HG03469 (cell line): Measurements from ENCODE around the gene TM4SF20.
"Not testable (repeated sequence)": the region's sequence is repeated elsewhere in the genome, so short reads cannot be mapped to it uniquely, and the experiment has no call there.

ENCODE experiments used
- ATAC-seq: cut with Tn5 transposase; IDR thresholded peaks from one replicate; pipeline ENCODE4 v1.9.1; 2021; ENCODE audit warnings: mild to moderate bottlenecking, moderate library complexity, moderate number of reproducible peaks; ENCODE audit not compliant: unreplicated experiment

Gene TM4SF20

DNA sequence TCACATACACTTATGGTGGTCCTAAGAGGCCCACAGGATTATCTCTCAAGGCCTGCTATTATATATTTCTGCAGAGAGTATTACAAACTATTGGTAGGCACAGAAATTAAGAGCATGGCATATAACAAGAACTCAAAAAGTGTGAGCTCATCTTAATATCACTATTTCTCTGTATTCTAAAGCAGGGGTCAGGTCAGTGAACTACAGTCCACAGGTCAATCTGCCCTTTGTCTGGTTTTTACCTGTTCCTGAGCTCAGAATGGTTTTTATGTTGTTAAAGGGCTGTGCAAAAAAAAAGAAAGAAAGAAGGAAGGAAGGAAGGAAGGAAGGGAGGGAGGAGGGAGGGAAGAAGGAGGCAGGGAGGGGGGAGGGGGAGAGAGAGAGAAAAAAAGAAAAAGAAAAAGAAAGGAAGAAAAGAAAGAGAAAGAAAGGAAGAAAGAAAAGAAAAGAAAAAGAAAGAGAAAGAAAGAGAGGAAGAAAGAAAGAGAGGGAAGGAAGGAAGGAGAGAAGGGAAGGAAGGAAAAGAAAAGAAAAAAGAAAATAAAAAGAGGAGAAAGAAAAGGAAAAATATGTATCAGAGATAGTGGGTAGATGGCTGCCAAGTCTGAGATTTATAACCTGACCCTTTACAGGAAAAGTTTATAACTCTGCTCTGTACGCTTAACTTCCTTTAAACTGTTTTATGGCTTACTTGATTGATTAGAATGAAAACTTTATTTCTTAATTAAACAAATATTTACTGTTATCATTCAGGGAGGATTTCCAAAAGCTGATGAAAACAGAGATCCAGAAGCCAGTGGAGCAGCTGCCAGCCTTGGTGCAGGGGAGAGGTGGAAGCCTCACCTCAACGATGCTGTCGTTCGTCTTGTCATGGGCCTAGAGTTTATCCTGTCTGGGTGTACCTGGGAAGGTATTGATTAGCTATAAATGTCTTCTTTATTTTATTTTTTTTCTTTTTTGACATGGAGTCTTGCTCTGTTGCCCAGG lies 19.9 kb upstream of the TM4SF20 start:
- no peak for ATAC-seq

DNA sequence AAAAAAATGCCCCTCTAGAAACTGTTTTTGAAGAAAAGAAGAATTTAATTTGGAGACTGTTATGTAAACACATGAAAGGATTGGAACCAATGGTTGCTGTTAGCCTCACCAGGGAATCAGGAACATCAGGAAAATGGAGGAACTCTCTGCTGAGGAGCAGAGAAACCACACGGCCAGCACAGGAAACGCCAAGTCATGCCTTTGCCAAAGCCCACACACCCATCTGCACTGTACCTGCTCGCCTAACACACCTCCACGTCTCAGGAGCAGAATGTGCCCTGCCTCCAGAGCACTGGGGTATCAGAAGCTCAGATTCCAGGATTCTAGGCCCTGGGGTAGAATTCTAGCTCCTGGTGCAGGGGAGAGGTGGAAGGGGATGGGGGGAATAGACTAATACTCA lies 18.5 kb upstream of the TM4SF20 start:
- no peak for ATAC-seq

DNA sequence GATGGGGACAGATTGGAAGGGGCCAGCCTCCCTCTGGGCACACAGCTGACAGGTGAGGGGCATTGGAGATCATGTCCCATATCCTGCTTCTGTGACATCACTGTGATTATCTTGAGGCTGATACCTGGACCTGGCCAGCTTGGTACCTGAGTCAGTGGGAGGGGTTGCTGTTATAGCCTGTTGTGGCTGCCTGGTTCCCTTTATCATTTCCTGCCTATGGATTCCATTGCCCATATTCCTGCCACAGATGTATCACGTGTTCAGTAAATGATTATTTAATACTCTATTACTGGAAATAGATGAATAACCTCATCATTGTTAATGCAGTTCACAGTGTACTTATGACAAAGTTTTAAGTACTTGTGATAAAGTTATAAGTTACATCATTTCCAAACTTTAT lies 16.4 kb upstream of the TM4SF20 start:
- no peak for ATAC-seq

DNA sequence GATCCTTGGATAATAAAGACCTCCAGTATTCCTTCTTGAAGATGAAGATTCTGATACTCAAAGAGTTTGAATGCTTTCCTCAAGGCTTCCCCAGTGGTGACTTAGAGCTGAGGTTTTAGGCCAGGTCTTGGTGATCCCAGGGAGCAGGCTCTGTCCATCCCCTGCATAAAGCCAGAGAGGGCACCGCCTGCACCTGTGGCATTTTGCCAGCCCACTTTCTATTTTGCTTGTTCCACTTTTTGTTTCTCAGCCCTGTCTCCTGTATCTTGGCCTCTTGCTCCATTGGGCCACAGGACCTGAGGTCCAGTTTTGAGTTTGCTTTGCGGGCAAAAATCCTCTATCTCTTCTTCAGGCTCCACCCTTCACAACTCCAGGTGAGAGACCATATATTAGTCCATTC lies 15.3 kb upstream of the TM4SF20 start:
- ATAC-seq: no peak

DNA sequence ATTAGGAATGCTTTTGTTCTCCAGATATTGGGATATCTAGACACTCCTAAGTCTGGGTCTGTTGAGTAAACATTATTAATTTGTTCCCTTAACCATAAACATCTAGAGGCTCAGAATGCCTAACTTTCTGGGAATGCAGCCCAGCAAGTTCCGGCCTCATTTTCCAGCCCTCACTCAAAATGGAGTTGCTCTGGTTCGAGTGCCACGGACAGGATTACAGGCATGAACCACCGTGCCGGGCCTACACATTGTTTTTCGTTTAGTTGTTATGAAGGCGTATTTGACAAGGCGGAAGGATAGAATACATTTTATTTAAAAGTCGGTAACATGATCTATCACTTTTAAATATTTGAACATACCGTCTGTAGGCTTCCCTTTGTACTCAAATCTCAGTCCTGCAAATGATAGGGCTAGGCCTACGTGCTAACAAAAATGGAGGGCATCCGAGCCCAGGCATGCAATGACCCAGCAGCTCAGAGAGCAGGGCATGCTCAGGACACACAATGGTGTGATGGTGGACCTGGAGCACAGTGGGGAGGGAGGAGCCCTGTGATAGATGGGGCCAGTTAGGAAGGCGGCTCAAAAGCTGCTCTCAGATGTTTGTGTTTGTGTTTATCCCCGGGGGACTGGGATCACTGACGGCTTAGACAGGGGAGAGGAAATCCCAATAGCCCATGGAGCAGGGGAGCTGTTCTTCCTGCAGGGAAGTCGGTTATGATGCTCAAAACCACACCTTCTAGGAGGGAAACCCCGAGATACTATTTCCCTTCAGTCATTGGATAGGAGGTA lies 11.6 kb upstream of the TM4SF20 start:
- ATAC-seq: no peak

DNA sequence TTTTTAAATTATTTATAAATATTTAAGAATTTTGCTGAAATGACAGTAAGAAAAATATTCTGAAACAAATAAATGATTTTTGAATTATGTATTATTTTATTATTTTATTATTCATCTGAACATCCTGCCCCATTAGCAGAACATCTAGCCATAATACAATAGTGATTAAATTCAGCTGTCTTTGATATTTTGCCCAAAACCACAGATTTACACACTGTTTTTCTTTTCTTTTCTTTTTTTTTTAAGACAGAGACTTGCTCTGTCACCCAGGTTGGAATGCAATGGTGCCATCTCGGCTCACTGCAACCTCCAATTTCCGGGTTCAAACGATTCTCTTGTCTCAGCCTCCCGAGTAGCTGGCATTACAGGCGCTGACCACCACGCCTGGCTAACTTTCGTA lies 10.6 kb upstream of the TM4SF20 start:
- no peak for ATAC-seq

DNA sequence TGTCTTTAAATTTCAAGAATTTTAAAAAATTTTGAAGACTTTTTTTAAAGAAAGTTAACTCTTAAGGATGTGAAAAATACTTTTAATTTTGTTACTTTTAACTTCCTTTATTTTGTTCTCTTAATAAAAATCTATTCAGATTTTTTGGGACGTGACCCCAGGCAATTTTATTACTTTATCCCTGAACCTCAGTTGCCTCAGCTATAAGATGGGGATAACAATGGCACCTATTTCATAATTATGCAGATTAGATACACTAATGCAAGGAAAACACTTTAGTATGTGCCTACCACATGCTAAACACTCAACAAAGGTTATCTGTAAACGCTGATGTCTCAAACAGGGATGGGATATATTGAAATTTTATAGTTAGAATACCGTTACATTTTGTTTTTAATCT lies 10.1 kb upstream of the TM4SF20 start:
- ATAC-seq: no peak

DNA sequence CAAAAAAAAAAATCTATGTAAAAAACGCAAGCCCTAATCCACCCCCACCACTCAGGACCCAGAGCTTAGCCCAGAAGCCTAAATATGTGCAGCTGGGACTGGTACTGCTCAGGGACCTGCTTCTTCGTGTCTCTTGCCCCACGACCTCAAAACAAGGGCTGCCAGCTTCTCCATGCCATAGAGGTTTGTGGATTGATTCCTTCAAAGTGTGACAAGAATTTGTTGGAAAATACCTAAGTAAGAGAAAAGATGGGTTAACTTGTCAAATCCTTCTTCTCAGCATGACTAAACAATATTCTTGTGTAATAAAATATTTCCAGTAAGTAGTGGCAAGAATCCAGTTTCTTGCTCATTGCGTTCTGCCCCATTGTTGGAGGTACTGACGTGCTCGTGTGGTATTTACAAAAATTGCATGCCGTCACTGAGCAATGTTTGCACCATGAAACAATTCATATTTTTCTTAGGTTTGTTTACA lies 9.5 kb upstream of the TM4SF20 start:
- ATAC-seq: no peak

DNA sequence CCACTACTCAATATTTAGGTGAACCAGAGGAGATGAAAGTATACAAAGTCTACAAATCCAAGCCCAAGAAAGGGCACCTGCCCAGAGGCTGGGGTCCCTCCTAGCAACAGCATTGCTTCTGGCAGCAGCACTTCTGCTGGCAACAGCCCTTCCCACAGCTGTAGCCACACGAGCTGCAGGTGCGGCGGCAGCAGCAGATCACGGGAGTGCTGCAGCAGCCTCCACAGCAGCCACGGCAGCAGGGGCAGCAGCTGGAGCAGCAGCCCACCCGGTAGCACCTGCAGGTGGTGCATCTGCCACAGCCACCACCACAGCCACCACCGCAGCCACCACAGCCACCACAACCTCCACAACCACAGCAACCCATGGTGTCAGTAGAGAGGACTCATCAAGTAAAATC lies 8.5 kb upstream of the TM4SF20 start, which contains the start of gene SCYGR1:
Gene SCYGR1, minus strand, starts transcription at position 367 of the 400 bp plus-strand sequence. Its CDS starts 0 bp downstream, at position 367.
- ATAC-seq: not testable (repeated sequence)

DNA sequence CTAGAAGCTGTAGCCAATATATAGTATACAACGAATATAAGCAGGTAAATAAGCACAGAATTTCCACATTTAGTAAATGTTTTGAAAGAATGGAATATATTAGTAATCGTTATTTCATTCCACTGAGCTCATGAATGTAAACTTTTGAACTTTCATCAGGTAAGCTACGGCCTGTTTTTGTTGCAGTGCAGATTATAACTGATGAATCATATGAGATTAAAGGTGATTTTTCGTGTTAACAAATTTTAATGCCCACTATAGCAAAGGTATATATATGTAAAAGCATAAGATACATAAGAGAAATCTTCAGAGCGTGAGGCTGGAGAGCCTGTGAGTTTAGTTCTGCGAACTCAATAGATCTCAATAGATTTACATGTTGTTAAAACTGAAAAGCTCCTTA lies 7.5 kb upstream of the TM4SF20 start:
- no peak for ATAC-seq

DNA sequence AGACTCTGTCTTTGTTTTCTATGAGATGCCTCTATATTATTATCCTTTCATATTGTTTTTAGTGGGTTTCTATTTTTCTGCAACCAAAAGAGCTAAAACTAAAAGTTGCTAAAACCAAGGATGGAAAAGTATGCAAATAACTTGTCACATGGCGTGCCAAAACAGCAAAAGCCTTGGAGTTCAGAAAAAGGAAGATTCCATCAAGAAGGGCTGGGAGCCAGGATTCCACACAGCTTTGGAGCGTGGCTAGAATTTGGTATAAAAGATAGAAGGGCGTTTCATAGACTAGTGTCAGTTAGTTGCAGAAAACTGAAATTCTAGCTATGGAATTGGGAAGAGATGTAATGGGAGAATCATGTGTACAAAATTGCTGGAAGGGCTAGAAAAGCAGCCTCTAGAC lies 4.6 kb upstream of the TM4SF20 start:
- ATAC-seq: no peak

DNA sequence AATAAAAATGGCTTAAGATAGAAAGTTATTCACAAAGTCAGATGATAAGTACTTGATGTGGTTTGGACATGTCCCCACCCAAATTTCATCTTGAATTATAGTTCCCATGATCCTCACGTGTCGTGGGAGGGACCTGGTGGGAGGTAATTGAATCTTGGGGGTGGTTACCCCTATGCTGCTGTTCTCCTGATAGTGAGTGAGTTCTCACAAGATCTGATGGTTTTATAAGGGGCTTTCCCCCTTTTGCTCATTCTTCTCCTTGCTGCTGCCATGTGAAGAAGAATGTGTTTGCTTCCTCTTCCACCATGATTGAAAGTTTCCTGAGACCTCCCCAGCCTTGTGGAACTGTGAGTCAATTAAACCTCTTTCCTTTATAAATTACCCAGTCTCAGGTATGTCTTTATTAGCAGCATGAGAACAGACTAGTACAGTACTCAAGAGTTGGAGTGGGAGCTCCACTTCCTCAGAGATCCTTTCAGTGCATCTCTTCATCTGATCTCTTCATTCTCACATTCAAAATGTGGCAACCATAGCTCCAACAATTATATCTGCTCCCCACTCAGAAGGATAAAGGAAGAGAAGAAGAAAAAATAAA lies 3.2 kb upstream of the TM4SF20 start:
- not testable (repeated sequence) for ATAC-seq

DNA sequence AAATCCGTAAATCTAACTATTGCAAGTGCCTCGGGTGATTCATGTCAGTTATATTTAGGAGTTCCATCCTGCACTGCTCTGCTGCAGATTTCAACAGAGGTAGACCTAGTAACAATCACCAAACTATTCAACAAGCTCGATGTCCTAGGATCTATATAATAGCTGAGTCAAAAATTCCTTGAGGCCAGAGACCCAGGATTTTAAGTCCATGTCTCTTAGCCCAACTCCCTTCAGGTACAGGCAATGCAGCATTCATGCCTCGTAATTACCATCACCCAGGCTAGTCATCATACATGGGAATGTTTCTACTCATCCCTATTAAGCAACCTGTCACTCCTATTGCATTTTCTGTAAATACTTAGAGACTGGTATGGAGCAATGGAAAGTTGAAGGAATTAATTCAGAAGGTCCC lies 729 bp downstream of the TM4SF20 start:
- no peak for ATAC-seq

DNA sequence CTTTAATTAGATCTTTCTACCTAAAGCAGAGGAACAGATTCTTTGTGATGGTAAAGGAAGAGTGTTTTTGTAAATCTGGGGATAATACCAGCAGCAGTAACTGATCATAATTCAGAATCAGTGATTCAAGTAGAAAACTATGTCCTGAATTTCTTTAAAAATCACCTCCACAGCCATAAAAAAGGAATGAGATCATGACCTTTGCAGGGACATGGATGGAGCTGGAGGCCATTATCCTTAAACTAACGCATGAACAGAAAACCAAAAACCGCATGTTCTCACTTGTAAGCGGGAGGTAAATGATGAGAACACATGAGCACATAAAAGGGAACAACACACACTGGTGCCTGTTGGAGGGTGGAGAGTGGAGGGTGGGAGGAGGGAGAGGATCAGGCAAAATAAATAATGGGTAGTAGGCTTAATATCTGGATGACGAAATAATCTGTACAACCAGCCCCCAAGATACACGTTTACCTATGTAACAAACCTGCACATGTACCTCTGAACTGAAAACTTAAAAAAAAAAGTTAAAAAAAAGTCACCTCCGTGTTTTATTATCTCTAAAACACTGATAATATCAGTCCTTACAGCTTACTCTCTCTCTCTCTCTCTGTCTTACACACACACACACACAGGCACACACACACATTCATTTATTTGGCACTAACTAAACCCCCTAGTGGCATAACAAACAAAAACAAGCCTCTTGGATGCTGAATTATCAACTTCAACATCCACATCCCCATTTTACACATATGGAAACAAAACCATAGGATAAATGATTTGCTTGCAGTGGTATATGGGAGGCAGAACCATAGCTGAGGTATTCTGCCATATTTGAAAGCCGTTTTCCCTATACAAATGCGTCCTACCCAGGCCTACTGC lies 1.4 kb downstream of the TM4SF20 start:
- no peak for ATAC-seq

DNA sequence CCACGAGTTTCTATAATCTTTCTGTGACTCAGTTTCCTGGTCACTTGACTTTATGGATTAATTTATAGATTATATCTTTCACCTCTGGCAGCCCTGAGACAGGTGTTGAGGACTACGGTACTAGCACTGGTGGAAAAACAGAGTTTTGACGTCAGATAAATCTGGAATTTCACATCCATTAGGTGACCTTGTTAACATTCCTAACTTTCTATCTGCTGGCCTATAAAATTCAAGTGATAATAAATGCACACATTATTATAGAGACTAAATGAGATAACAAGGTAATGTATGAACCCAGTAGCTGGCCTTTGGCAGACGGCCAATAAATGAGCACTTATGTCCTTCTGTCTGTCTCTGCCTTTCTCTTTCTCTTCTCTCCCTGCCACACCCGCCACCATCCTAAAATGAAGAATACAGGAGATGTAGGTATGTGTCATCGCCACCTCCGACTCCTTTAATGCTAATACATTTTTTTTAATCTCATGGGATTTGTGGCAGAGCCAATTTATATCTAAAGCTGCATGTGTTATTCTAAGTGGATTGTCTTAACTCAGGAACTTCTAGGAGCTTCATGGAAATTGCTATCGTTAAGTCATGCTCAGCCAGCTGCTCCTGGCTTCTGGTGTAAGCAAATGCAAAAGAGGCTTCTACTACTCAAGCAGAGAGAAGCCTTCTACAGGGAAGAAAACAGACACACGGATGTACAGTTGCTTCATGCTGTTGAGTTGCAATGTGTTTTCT lies 2.3 kb downstream of the TM4SF20 start:
- no peak for ATAC-seq

DNA sequence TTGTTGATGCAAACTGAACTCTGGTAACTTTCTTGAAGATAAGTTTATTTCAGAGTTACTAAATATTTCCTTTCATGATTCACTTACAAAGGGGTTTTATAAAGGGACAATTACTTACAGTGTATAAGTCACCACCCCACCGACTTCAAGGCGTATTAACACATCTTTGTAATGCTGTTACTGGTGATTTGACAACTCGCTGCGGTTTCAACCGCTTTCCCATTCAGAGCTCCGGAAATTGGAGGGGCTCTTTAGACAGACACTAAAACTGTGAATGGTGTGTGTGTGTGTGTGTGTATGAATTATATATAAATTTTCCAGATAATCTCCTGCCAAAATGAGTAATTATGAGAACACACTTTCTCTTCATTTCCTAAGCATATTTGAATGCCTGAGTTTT lies 4.9 kb downstream of the TM4SF20 start:
- no peak for ATAC-seq

DNA sequence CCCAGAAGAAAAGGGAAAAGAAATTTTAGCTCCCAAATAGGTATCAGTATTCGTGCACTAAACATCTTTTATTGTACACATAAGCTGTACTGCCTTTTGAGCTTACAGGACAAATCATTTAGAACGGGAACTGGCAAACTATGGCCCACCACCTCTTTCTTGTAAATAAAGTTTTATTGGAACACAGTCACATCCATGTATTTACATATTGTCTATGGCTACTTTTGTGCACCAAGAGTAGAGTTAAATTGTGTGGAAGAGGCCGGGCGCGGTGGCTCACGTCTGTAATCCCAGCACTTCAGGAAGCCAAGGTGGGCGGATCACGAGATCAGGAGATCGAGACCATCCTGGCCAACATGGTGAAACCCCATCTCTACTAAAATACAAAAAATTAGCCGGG lies 5.7 kb downstream of the TM4SF20 start:
- no peak for ATAC-seq

DNA sequence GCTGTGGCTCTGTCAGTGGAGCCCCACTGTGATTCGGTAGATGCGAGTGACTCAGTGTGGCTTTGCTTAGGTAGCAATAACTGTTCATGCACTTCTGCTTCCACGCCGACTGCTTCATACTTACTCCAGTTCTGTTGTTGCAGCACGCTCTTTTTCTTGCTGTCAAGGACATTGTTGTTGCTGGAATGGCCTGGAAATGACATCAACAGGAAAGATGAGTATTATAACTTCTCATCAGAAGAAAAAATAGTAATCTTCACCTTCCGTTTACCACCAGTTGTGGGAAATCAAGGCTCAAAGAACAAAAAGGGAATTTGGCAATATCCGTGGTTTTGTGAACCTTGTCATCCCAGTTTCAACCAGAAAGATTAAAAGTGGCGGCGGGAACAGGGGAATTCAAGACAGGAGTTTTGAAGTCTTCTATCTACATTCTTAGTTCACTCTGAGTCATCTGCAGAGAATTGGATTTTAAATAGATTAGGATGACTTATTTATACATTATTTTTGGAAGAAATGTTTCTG lies 8.3 kb downstream of the TM4SF20 start:
- no peak for ATAC-seq

DNA sequence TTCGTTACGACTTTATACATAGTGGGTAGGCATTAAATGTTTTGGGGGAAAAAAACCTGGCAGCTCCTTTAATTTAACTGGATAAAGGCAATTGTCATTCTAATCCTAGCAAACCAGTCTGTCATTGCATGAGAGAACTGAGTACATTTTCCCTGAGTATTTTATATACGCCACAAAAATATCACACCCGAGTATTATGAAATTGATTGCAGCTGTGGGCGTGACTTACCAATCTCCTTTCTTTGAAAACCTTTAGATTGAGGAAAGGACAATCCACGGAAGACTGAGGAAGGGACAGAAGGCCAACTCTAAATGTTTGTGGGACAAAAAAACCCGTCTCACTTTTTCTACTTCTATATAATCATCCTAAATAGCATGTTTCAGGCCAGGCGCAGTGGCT lies 9.0 kb downstream of the TM4SF20 start:
- no peak for ATAC-seq
